Measurements from ENCODE around the gene ESRP2. TPM values are rescaled to one million over a fixed set of nuclear protein-coding genes. Genes with fewer than 3 reads are reported as not detected.

ESRP2 gene
- total RNA-seq, 1 experiment from 2014 or later, result 0.24 TPM

DNA sequence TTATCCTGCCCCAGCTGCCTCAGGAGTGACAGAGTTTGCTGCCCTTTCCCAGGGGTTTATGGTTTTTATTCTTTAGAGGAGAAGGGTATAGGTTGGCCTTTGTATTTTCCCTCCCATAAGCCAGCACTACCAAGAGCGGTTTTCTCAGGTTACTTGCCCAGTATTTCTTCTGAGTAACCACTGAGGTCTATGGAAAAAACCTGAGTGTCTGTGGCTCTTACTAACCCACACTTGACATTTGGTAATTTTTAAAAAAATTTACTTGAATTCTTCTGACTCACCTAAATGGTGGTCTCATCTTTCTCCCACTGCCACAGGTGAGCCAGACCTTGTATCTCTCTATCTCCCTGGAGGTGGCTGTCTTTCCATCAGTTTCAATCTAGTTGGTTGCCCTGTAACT is 34.4 kb upstream of the ESRP2 start:
- DNase-seq, result no peak
- 0 out of 2 replicates have a peak, but pooled peaks cover 2% of the 10 kb centered on the region for H3K36me3 ChIP-seq
- no peak overlapping the region for H3K27ac ChIP-seq
- H3K9me3 ChIP-seq (replicated peaks), result no peaks in the 10 kb centered on the region
- no peaks in the 10 kb centered on the region for H3K27me3 ChIP-seq
- H3K4me1 ChIP-seq, result no peaks in the 10 kb centered on the region
- no peak overlapping the region for H3K4me3 ChIP-seq

DNA sequence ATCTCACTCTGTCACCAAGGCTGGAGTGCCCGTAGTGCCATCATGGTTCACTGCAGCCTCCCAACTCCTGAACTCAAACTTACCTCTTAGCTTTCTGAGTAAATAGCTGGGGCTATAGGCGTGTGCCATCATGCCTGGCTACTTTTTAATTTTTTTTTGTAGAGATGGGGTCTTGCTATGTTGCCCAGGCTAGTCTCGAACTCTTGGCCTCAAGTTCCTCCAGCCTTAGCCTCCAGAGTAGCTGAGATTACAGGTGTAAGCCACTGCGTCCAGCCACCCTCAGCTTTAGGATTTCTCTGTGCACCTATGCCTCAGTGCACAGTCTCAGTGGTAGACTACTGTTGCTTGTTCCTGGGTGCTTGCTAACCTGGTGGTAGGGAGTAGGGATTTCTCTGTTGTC is 33.9 kb upstream of the ESRP2 start:
- Histone ChIP-seq H3K27me3 (no peaks in the 10 kb centered on the region), H3K36me3 (0 out of 2 replicates have a peak, but pooled peaks cover 2% of the 10 kb centered on the region), H3K9me3 (replicated peaks) (no peaks in the 10 kb centered on the region), H3K4me3 (no peak overlapping the region), H3K27ac (no peak overlapping the region), H3K4me1 (no peaks in the 10 kb centered on the region)
- DNase-seq, result no peak

DNA sequence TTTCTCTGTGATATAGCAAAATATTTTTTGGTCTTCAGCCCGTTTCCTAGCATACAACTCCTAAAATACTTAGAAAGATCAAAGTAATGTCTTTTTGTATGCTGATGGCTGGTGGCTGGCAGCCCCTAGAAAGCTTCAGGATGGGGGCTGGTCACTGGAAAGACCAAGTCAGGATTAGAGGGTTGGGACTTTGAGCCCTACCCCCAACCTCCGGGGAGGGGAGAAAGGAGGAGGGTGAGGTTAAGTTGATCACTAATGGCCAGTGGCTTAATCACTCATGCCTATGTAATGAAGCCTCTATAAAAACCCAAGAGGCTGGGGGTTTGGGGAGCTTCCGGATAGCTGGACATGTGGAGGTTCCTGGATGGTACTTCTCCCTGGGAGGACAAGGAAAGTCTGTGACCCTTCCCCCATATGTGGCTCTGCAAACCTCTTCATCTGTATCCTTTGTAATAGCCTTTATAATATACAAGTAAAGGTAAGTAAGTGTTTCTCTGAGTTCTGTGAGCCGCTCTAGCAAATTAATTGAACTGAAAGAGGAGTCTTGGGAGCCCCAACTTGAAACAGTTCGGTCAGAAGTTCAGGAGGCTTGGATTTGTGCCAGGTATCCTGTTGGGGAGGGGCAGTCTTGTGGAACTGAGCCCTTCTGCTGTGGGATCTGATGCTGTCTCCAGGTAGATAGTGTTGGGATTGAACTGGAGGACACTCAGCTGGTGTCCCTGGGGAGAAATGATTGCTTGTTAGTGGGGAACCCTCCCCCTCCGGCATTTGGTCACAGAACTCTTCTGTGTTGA is 31.9 kb upstream of the ESRP2 start:
- Histone ChIP-seq H3K4me3 (no peak overlapping the region), H3K4me1 (no peaks in the 10 kb centered on the region), H3K9me3 (replicated peaks) (no peaks in the 10 kb centered on the region), H3K36me3 (no peaks in the 10 kb centered on the region), H3K27me3 (no peaks in the 10 kb centered on the region), H3K27ac (no peak overlapping the region)
- DNase-seq, result no peak

DNA sequence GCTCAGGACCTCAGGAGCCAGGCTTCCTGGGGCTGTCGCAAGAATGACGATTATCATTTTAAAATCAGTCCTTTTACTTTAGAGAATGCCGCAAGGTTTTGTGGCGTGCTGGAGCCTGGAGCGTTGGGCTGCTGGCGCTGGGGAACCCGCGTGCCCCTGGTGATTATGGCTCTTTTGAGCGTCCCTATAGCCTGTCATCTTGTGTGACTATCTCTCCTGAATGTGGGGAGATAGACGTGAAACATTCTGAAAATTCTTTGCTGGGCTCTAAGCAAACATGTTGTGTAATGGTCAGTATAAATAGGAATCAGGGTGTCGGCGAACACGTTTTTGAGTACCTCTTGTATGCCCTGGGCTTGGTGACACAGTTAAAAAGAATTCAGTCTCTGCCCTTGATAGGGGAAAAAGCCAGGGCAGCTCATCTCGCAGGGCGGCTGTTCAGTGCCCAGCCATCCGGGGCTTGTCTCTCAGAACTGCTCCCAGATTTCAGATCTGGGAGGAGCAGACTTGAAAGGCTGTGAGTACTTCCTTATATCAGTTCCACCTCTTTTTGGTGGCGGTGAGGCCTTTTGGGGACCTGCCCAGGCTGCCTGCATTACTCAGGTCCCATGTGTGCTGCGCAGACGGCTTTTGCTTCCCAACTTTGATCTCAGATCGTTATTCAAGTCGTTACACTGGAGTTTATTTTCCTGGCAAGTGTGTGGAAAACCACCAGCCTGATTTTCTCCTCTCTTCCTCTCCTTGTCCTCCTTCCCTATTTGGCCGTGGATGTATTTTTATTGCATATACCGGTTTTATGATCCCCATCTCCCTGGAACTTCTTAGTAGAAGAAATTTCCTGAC is 29.4 kb upstream of the ESRP2 start:
- Histone ChIP-seq H3K4me1 (no peaks in the 10 kb centered on the region), H3K36me3 (no peaks in the 10 kb centered on the region), H3K27me3 (no peaks in the 10 kb centered on the region), H3K4me3 (peak overlapping the region; percentile 87), H3K27ac (peak overlapping the region; percentile 62), H3K9me3 (replicated peaks) (no peaks in the 10 kb centered on the region)
- DNase-seq, result peak; percentile 33 to 50

DNA sequence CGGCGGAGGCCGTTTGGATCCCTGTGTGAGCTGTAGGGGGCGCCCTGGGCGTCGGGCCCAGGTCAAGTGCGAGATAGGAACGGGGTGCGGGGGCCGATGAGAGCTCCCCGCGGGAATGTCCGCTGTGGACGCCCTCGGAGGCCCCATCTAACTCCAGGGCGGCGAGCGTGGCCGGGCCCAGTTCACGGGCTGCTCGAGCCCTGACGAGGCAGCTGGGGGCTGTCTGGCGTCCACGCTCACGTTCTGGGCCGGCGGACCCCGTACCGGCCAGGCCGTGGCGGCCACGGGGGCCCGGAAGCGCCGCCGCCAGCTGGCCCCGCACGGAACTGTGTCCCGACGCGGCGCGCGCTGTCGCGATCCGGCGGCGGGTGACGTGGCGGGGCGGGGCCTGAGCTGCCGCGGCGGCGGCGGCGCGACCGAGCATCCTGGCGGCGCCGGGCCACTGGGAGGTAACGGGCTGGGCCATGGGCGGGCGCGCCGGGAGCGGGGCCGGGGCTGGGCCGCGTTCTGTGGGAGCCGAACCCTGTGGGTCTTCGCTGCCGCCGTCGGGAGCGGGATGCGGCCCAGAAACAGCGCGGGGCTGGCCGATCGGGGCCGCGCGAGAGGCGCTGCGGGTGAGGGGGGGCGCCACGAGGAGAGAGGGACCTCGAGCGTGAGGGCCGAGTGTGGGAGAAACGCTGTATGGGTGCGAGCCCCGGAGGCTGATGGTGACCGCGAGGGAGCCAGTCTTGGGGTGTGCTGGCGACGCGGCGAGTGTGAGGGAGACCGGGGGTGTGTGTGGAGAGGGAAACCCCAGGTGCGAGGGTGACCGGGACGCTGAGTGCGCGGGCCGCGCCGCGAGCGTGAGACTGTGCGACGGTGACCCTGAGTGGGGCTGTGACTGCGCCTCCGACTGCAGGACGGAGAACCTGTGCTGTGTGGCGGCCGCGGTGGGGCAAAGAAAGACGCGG is 28.5 kb upstream of the ESRP2 start, which contains the start of gene SLC7A6:
Gene SLC7A6 (plus strand): TSS at position 399 of the 950 bp plus-strand sequence. CDS start 10,201 bp downstream, outside the sequence.
- Histone ChIP-seq H3K9me3 (replicated peaks) (no peaks in the 10 kb centered on the region), H3K27me3 (no peaks in the 10 kb centered on the region), H3K27ac (peak within 1 kb of the TSS; percentile 62), H3K4me1 (no peaks in the 10 kb centered on the region), H3K36me3 (no peaks in the 10 kb centered on the region), H3K4me3 (peak within 1 kb of the TSS; percentile 87)
- peak; percentile 74 to 77 for DNase-seq

DNA sequence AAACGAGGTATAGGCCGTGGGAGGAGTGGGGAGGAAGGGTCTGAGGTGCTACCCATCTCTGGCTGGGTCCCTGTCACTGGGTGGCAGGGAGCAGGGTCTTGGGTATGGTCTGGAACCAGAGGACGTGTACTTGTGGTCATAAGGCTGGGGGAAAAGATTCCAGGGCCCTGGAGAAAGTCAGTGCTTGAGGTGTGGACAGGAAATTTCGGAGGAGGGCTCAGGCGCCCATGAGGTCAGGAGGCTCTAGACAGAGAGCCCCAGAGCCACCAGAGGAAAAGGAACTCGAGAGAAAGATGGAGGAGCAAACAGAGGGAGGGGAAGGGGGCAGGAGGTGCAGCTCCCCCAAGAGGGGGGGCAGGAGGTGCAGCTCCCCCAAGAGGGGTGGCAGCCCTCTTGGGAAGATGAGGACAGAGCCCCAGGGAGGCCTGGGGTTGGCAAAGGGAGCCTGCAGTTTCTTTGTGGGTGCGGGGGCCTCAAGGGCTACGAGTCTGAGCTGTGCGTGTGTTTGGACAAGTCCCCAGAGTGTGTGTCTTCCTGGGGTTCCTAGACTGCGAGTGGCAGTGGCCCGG is 27.7 kb upstream of the ESRP2 start:
- Histone ChIP-seq H3K27me3 (no peaks in the 10 kb centered on the region), H3K27ac (peak overlapping the region; percentile 62), H3K4me3 (peak overlapping the region; percentile 87), H3K4me1 (no peaks in the 10 kb centered on the region), H3K36me3 (no peaks in the 10 kb centered on the region), H3K9me3 (replicated peaks) (no peaks in the 10 kb centered on the region)
- DNase-seq, result no peak

DNA sequence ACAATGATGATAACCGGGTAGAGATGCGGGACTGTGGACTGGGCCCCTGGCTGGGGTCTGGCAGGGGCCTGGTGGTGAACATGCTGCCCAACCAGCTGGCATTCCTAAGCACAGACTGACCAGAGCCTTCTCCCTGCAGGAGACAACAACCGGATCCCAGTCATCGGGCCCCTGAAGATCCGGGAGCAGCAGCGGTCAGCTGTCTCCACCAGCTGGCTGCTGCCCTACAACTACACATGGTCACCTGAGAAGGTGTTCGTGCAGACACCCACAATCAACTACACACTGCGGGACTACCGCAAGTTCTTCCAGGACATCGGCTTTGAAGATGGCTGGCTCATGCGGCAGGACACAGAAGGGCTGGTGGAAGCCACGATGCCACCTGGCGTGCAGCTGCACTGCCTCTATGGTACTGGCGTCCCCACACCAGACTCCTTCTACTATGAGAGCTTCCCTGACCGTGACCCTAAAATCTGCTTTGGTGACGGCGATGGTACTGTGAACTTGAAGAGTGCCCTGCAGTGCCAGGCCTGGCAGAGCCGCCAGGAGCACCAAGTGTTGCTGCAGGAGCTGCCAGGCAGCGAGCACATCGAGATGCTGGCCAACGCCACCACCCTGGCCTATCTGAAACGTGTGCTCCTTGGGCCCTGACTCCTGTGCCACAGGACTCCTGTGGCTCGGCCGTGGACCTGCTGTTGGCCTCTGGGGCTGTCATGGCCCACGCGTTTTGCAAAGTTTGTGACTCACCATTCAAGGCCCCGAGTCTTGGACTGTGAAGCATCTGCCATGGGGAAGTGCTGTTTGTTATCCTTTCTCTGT is 23.3 kb upstream of the ESRP2 start:
- H3K36me3 ChIP-seq, result no peaks in the 10 kb centered on the region
- H3K27me3 ChIP-seq, result no peaks in the 10 kb centered on the region
- no peak overlapping the region for H3K27ac ChIP-seq
- no peak for DNase-seq
- H3K4me3 ChIP-seq, result no peak overlapping the region
- no peaks in the 10 kb centered on the region for H3K9me3 ChIP-seq (replicated peaks)
- H3K4me1 ChIP-seq, result no peaks in the 10 kb centered on the region

DNA sequence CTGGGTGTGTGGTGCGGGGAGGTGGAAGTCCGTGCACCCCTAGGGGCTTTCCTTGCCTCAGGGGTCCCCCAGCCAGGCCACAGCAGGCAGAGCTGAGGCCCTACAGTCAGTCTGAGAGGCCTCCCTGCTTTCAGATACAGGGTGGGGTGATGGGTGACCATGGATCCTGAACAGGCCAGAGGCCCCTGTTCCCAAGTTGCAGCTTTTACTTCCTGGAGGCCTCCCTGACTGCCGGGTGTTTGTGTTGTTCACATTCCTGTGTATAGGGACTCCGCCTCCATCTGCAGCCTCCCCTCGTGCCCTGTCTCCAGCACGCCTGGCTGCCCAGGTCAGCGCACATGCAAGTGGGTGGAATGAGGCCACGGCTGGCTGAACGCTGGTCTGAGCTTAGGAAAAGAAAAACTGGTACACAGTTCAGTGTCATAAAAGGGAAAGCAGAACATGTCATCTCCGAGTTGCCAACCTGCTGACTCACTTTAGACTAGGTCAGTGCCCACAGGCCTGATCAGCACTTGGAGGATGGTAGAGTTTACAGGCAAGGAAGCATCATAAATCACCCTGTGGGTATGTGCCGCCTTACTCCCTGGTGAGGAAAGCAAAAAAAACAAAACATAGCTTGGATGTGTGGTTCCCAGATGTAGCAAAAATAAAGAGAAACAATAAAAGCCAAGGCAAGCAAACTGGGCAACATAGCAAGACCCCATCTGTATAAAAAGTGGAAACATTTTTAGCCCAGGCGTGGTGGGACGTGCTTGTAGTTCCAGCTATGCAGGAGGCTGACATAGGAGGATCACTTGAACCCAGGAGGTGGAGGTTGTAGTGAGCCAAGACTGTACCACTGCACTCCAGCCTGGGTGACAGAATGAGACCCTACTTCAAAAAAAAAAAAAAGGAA is 22.2 kb upstream of the ESRP2 start:
- Histone ChIP-seq H3K9me3 (replicated peaks) (no peaks in the 10 kb centered on the region), H3K27ac (no peak overlapping the region), H3K27me3 (no peaks in the 10 kb centered on the region), H3K36me3 (no peaks in the 10 kb centered on the region), H3K4me3 (no peak overlapping the region), H3K4me1 (no peaks in the 10 kb centered on the region)
- DNase-seq, result no peak

DNA sequence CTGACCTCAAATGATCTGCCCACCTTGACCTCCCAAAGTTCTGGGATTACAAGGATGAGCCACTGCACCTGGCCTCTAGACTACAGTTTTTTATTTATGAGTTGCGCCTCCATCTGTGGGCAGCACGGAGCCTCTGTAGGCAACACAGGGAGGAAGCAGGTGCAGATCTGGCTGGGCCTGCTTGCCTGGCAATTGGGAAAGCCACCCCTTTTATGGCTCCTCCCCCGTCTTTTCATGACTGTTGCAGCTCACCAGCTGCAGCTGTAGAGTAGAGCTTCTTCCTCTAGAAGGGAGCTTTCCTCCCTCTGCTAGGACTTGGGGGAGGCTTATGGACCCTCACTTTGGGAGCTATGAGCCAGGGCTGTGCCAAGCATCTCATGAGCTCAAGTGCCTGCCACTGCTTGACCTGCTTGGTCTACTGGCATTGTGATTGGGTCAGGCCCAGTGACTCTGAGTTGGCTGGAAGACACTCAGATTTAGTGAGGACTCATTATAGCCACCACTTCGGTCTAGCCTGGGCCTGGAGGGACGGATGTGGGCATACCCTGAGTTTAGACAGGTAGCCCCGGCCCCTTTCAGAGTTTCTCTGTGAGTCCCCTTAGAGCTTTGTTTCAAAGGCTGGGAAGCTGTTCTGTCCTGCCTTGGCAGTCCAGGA is 21.5 kb upstream of the ESRP2 start:
- H3K36me3 ChIP-seq, result no peaks in the 10 kb centered on the region
- no peak overlapping the region for H3K27ac ChIP-seq
- no peaks in the 10 kb centered on the region for H3K4me1 ChIP-seq
- no peak overlapping the region for H3K4me3 ChIP-seq
- no peaks in the 10 kb centered on the region for H3K27me3 ChIP-seq
- peak; percentile 46 to 58 for DNase-seq
- H3K9me3 ChIP-seq (replicated peaks), result no peaks in the 10 kb centered on the region

DNA sequence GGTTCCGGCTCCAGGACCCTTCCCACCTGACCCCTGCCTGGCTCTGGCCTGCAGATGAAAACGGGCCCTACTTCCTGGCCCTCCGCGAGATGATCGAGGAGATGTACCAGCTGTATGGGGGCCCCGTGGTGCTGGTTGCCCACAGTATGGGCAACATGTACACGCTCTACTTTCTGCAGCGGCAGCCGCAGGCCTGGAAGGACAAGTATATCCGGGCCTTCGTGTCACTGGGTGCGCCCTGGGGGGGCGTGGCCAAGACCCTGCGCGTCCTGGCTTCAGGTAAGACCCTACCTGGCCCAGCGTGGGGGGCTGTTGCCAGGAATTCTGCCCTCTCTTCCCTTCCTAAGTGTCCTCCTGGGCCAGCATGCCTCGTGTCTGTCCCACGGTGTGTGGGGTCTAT is 19.8 kb upstream of the ESRP2 start:
- Histone ChIP-seq H3K9me3 (replicated peaks) (no peaks in the 10 kb centered on the region), H3K27me3 (no peaks in the 10 kb centered on the region), H3K27ac (no peak overlapping the region), H3K4me3 (no peak overlapping the region), H3K4me1 (no peaks in the 10 kb centered on the region), H3K36me3 (no peaks in the 10 kb centered on the region)
- no peak for DNase-seq

DNA sequence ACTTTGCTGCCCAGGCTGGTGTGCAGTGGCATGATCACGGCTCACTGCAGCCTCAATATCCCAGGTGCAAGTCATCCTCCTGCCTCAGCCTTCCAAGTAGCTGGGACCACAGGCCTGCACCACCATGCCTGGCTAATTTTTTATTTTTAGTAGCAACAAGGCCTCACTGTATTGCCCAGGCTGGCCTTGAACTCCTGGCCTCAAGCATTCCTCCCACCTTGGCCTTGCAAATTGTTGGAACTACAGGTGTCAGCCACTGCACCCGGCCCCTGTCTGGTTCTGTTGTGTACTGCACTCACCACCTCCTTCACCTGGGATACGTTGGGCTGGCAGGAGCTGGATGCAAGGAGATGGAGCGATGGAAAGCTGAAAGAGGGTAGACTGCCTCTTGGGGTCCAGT is 17.8 kb upstream of the ESRP2 start:
- Histone ChIP-seq H3K4me1 (no peaks in the 10 kb centered on the region), H3K36me3 (no peaks in the 10 kb centered on the region), H3K4me3 (no peak overlapping the region), H3K27ac (no peak overlapping the region), H3K9me3 (replicated peaks) (no peaks in the 10 kb centered on the region), H3K27me3 (no peaks in the 10 kb centered on the region)
- DNase-seq, result no peak

DNA sequence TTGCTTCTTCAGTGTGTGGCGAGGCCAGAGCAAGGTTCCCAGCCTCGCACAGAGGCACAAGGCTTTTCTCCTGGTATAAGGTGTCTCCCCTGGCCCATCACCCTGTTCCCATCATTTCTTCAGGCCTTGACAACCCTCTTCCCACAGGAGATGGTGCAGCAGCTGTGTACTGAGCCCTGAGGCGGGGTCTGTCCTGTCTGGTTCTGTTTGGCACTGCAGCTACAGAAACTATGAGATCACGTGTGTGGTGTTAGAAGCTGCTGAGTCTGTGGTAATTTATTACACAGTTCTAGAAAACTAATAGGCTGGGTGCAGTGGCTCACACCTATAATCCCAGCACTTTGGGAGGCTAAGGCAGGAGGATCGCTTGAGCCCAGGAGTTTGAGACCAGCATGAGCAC is 16.5 kb upstream of the ESRP2 start:
- no peaks in the 10 kb centered on the region for H3K27me3 ChIP-seq
- H3K9me3 ChIP-seq (replicated peaks), result no peaks in the 10 kb centered on the region
- no peak overlapping the region for H3K27ac ChIP-seq
- H3K4me3 ChIP-seq, result no peak overlapping the region
- no peaks in the 10 kb centered on the region for H3K4me1 ChIP-seq
- no peaks in the 10 kb centered on the region for H3K36me3 ChIP-seq
- no peak for DNase-seq
